Smooth muscle cell (in vitro differentiated cells): Measurements from ENCODE around the gene NAPA. TPM values are rescaled to one million over a fixed set of nuclear protein-coding genes. Genes with fewer than 3 reads are reported as not detected.

Experiments
- DNase-seq: peaks from one replicate; lab custom pipeline; 2025; ENCODE audit not compliant: unreplicated experiment; lab: John Stamatoyannopoulos, UW
- H2AFZ ChIP-seq: fragments of 200-600 bp; sonication (generic); 2 replicates; pipeline ENCODE4 v1.6.0; 2016; ENCODE audit warnings: antibody characterized with exemption, low read depth, mild to moderate bottlenecking
- H3F3A ChIP-seq: fragments of 200-600 bp; sonication (generic); 2 replicates; pipeline ENCODE4 v1.6.0; 2017; ENCODE audit warnings: antibody characterized with exemption, low read depth
- H3K27ac ChIP-seq: fragments of 200-600 bp; sonication (generic); 2 replicates; pipeline ENCODE4 v1.5.1; 2016; ENCODE audit warnings: low read depth, mild to moderate bottlenecking
- H3K27me3 ChIP-seq: fragments of 200-600 bp; sonication (generic); 2 replicates; pipeline ENCODE4 v1.6.1; 2016; ENCODE audit warnings: low read depth, mild to moderate bottlenecking
- H3K36me3 ChIP-seq: fragments of 200-600 bp; sonication (generic); 2 replicates; pipeline ENCODE4 v1.5.1; 2016; ENCODE audit warnings: low read depth
- H3K4me1 ChIP-seq: fragments of 200-600 bp; sonication (generic); 2 replicates; pipeline ENCODE4 v1.5.1; 2016; ENCODE audit warnings: low read depth
- H3K4me2 ChIP-seq: fragments of 200-600 bp; sonication (generic); 2 replicates; pipeline ENCODE4 v1.6.0; 2016; ENCODE audit warnings: mild to moderate bottlenecking
- H3K4me3 ChIP-seq: fragments of 200-600 bp; sonication (generic); 2 replicates; pipeline ENCODE4 v1.5.1; 2016; ENCODE audit warnings: mild to moderate bottlenecking
- H3K79me2 ChIP-seq: fragments of 200-600 bp; sonication (generic); 2 replicates; pipeline ENCODE4 v1.6.0; 2016; ENCODE audit warnings: low read depth, mild to moderate bottlenecking
- H3K9ac ChIP-seq: fragments of 200-600 bp; sonication (generic); 2 replicates; pipeline ENCODE4 v1.6.0; 2016; ENCODE audit warnings: low read depth
- H3K9me3 ChIP-seq: fragments of 200-600 bp; sonication (generic); replicated peaks from 2 replicates; pipeline ENCODE4 v1.5.1; 2016; ENCODE audit warnings: low read depth
- H4K20me1 ChIP-seq: fragments of 200-600 bp; sonication (generic); 2 replicates; pipeline ENCODE4 v1.6.0; 2016; ENCODE audit warnings: low read depth
- CTCF ChIP-seq: fragments of 200-600 bp; sonication (generic); IDR thresholded peaks from 2 replicates; pipeline ENCODE4 v1.5.1; 2017; ENCODE audit warnings: borderline replicate concordance, mild to moderate bottlenecking, antibody characterized with exemption; ENCODE audit not compliant: insufficient read depth, poor library complexity, severe bottlenecking
- WGBS: methylation state at CpG from one replicate; pipeline ENCODE4 v1.1.7; 2016; ENCODE audit warnings: low lambda C conversion rate; 5-methylcytosine and 5-hydroxymethylcytosine counted together
- polyA plus RNA-seq: library from polyadenylated mRNA; unstranded; fragments of >200 nt; fragmentation: Nextera tagmentation; extraction: Ambion mirVana; gene quantifications from 2 replicates; pipeline ENCODE4 v1.2.1, GENCODE V29; 2016
- total RNA-seq: library from RNA; depleted of rRNA; stranded (reverse); fragments of >200 nt; gene quantifications from 2 replicates; pipeline ENCODE4 v1.2.3, GENCODE V29; 2014

NAPA gene
- total and polyA plus RNA-seq, 2 experiments from 2014 or later: 65.0 to 78.7 TPM

GRCh38 chr19:47560999-47561398 lies 46.1 kb upstream of the NAPA start:
- no peak overlapping the region for H3K27ac ChIP-seq
- H3K79me2 ChIP-seq: no peaks in the 10 kb centered on the region
- no peaks in the 10 kb centered on the region for H3K4me1 ChIP-seq
- no peak for TF ChIP-seq CTCF
- no peaks in the 10 kb centered on the region for H3K27me3 ChIP-seq
- H3F3A ChIP-seq: no peaks in the 10 kb centered on the region
- no peak overlapping the region for H3K4me2 ChIP-seq
- no peak overlapping the region for H3K4me3 ChIP-seq
- WGBS: 85% methylated on average over 2 of the region's 2 CpGs
- no peak overlapping the region for H2AFZ ChIP-seq
- H3K9ac ChIP-seq: no peak overlapping the region
- no peak for DNase-seq
- H4K20me1 ChIP-seq: no peaks in the 10 kb centered on the region
- H3K36me3 ChIP-seq: no peaks in the 10 kb centered on the region
- H3K9me3 ChIP-seq: no peaks in the 10 kb centered on the region

- no peak overlapping the region for H3K4me3 ChIP-seq
- no peak for TF ChIP-seq CTCF
Measured at GRCh38 chr19:47550129-47550528, 35.3 kb upstream of the NAPA start.

GRCh38 chr19:47549261-47549862 lies 34.5 kb upstream of the NAPA start:
- H3K4me2 ChIP-seq: no peak overlapping the region
- H3K36me3 ChIP-seq: no peaks in the 10 kb centered on the region
- H3K4me3 ChIP-seq: no peak overlapping the region
- H3K27me3 ChIP-seq: no peaks in the 10 kb centered on the region
- 94% methylated on average over 13 of the region's 13 CpGs for WGBS
- DNase-seq: no peak
- H3K27ac ChIP-seq: no peak overlapping the region
- peaks cover 10% of the 10 kb centered on the region for H3F3A ChIP-seq
- H3K4me1 ChIP-seq: no peaks in the 10 kb centered on the region
- no peak overlapping the region for H2AFZ ChIP-seq
- H4K20me1 ChIP-seq: no peaks in the 10 kb centered on the region
- no peaks in the 10 kb centered on the region for H3K9me3 ChIP-seq
- TF ChIP-seq CTCF: no peak
- H3K79me2 ChIP-seq: no peaks in the 10 kb centered on the region
- no peak overlapping the region for H3K9ac ChIP-seq

More at GRCh38 chr19:47550129-47550528, 35.3 kb upstream of the NAPA start:
- H3K9ac ChIP-seq: no peak overlapping the region
- no peak for DNase-seq
- H3K4me1 ChIP-seq: no peaks in the 10 kb centered on the region
- H2AFZ ChIP-seq: no peak overlapping the region
- peaks cover 10% of the 10 kb centered on the region for H3F3A ChIP-seq
- H3K27me3 ChIP-seq: no peaks in the 10 kb centered on the region
- 88% methylated on average over 4 of the region's 4 CpGs for WGBS
- H3K9me3 ChIP-seq: no peaks in the 10 kb centered on the region
- H3K36me3 ChIP-seq: no peaks in the 10 kb centered on the region
- H3K79me2 ChIP-seq: no peaks in the 10 kb centered on the region
- no peak overlapping the region for H3K27ac ChIP-seq
- H4K20me1 ChIP-seq: no peaks in the 10 kb centered on the region
- no peak overlapping the region for H3K4me2 ChIP-seq

GRCh38 chr19:47547199-47547598 lies 32.3 kb upstream of the NAPA start:
- Histone ChIP-seq H3K79me2 (no peaks in the 10 kb centered on the region), H3K36me3 (no peaks in the 10 kb centered on the region), H4K20me1 (no peaks in the 10 kb centered on the region), H3K4me3 (no peak overlapping the region), H3K27ac (no peak overlapping the region), H3K9me3 (no peaks in the 10 kb centered on the region), H3K4me1 (no peaks in the 10 kb centered on the region), H3K4me2 (no peak overlapping the region), H3K9ac (no peak overlapping the region), H2AFZ (no peak overlapping the region), H3K27me3 (no peaks in the 10 kb centered on the region), H3F3A (peaks cover 11% of the 10 kb centered on the region)
- 65% methylated on average over 2 of the region's 2 CpGs for WGBS
- no peak for TF ChIP-seq CTCF
- DNase-seq: no peak
